Upper lobe of right lung (tissue), 1 donor: ENCODE results near the gene ATF6B. TPM values are rescaled to one million over a fixed set of nuclear protein-coding genes. Genes with fewer than 3 reads are reported as not detected.

Experiments used
- ATAC-seq: fragments of 200-7000 bp; cut with Tn5 transposase; one replicate; pipeline ENCODE4 v1.9.1; 2020; ENCODE audit warnings: mild to moderate bottlenecking, moderate library complexity
- DNase-seq: peaks from one replicate; pipeline ENCODE4 v3.0.0-alpha.2; 2020
- H3K27ac ChIP-seq: fragments of 200-600 bp; one replicate; pipeline ENCODE4 v1.8.0; 2022
- H3K27me3 ChIP-seq: fragments of 200-600 bp; one replicate; pipeline ENCODE4 v1.8.0; 2022; ENCODE audit warnings: mild to moderate bottlenecking
- H3K36me3 ChIP-seq: fragments of 200-600 bp; one replicate; pipeline ENCODE4 v1.8.0; 2022
- H3K4me1 ChIP-seq: fragments of 200-600 bp; one replicate; pipeline ENCODE4 v1.8.0; 2022
- H3K4me3 ChIP-seq: fragments of 200-600 bp; one replicate; pipeline ENCODE4 v1.8.0; 2022; ENCODE audit warnings: mild to moderate bottlenecking
- H3K9me3 ChIP-seq: fragments of 200-600 bp; one replicate; pipeline ENCODE4 v1.8.0; 2022
- intact Hi-C: fragments of 100-400 bp; cut with DNase I; formaldehyde crosslinking; loops from one replicate; pipeline ENCODE4 v1.11.0; 2022
- total RNA-seq: library from RNA; stranded (reverse); fragmentation: NEBNext Ultra II Directional; extraction: Animal tissue kit (Norgen Biotek cat#: 25700); gene quantifications from one replicate; pipeline ENCODE4 v1.2.1, GENCODE V29; 2021
- TF ChIP-seq, protein P1 (sequence below): fragments of 200-600 bp; IDR thresholded peaks from one replicate; pipeline ENCODE4 v1.8.0; 2022; ENCODE audit warnings: antibody characterized with exemption
- donor health status: DM: no; HTN: yes; CAD: no; lungs with severe emphysema.

The ATF6B gene
- total RNA-seq, 1 donor from 2014 or later, result 78.1 TPM

DNA sequence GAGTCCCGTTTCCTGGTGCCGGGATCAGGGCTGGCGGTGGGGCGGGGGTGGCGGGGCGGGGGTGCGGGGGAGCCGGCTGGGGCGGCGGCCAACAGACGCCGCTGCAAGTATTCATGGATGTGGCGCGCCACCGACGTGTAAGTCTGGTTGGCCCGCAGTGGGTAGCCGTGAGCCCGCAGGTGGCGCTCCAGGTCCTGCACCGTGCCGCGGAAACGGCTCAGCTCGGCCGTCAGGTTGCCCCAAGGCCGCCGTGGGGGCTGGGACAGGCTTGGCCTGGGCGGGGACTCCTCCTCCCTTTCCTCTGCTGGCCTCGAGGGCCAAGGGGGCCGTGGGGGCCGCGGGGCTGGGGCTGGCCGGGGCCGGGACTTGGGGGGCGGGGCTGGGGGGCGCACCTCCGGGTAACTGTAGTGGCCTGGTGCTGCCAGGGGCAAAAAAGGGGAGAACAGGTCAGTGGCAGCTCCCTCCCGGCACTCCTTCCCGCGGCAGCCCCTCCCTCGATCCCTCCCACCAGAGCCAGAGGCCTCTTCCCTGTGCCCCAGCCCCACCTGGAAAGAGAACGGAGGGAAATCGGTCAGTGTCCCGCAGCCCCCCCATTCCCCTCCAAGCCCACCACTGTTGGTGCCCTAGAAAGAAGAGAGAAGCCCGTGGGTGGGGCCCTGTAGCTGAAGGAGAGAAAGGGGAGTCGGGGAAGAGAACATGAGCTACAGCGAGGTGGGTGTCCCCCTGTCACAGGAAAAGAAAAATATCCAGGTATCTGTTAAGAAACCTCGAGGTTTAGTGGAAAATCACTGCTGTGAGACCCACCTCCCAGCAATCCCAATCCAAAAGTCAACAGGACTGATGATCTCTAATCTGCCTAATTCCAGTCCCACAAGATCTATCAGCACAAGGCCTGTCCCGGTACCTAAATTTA lies 40.2 kb downstream of the ATF6B start:
- no peak overlapping the region for H3K4me3 ChIP-seq

DNA sequence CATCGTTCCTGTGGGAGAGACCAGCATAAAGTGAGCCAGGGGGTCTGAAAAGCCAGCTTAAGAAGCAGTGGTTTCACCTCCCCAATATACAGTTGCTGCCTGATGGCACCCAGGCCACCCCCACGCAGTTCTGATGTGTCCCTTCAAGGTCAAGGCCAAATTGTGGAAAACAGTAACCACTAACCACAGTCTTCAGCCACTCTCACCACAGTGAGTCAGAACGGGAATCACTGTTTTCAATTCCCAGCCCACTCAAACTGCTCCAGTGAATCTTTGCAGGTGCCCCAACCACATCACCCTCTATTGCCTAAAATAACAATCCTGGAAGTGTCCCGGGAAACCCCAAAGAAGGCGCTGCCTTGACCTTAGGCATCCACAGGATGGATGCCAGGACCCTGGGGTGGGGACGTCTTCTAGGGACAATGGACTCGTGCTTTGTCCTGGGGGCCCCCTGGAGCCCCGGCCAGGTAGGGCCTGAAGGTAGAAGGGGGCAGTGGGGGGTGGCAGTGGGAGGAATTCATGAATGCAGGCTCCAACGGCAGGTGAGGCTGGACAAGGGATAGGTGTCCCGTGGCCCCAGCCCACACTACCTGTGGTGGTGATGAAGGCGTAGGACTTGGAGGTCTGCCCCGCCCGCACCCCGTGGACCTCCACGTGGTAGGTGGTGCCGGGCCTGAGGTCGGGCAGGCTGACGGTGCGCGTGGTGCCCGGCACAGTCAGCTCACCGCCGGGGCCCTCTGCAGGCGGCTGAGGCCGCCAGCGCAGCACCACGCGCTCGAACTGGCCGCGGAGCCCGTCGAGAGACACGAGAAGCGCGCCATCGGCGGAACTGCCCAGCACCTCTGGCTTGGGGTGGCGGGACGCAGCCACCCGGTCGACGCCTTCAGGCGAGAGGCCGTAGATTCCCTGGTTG lies 41.1 kb downstream of the ATF6B start:
- Histone ChIP-seq H3K36me3 (peaks cover 28% of the 10 kb centered on the region), H3K4me1 (peaks cover 30% of the 10 kb centered on the region), H3K27ac (peak overlapping the region; percentile 65), H3K27me3 (no peaks in the 10 kb centered on the region), H3K4me3 (no peak overlapping the region), H3K9me3 (no peaks in the 10 kb centered on the region)
- intact Hi-C loops, result no loop called here
- peak; percentile 16 for ATAC-seq
- TF ChIP-seq, protein P1, sequence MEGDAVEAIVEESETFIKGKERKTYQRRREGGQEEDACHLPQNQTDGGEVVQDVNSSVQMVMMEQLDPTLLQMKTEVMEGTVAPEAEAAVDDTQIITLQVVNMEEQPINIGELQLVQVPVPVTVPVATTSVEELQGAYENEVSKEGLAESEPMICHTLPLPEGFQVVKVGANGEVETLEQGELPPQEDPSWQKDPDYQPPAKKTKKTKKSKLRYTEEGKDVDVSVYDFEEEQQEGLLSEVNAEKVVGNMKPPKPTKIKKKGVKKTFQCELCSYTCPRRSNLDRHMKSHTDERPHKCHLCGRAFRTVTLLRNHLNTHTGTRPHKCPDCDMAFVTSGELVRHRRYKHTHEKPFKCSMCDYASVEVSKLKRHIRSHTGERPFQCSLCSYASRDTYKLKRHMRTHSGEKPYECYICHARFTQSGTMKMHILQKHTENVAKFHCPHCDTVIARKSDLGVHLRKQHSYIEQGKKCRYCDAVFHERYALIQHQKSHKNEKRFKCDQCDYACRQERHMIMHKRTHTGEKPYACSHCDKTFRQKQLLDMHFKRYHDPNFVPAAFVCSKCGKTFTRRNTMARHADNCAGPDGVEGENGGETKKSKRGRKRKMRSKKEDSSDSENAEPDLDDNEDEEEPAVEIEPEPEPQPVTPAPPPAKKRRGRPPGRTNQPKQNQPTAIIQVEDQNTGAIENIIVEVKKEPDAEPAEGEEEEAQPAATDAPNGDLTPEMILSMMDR, result no peak
- DNase-seq, result no peak

More for the DNA sequence above, 40.2 kb downstream of the ATF6B start:
- H3K4me1 ChIP-seq, result peaks cover 34% of the 10 kb centered on the region
- ATAC-seq (peak; percentile 87), DNase-seq (peak; percentile 91)
- peaks cover 27% of the 10 kb centered on the region for H3K36me3 ChIP-seq
- TF ChIP-seq, protein P1, result peak; percentile 56
- no peaks in the 10 kb centered on the region for H3K9me3 ChIP-seq
- peak overlapping the region; percentile 55 for H3K27ac ChIP-seq
- intact Hi-C loops, result no loop called here
- H3K27me3 ChIP-seq, result no peaks in the 10 kb centered on the region

GRCh38 chr6:32085759-32086459 lies 42.1 kb downstream of the ATF6B start:
- ATAC-seq, result no peak
- H3K36me3 ChIP-seq, result peaks cover 23% of the 10 kb centered on the region
- no peak overlapping the region for H3K4me3 ChIP-seq
- peaks cover 24% of the 10 kb centered on the region for H3K4me1 ChIP-seq
- no peaks in the 10 kb centered on the region for H3K27me3 ChIP-seq
- intact Hi-C loops, result no loop called here
- no peaks in the 10 kb centered on the region for H3K9me3 ChIP-seq
- no peak for DNase-seq
- peak overlapping the region; percentile 65 for H3K27ac ChIP-seq
- TF ChIP-seq, protein P1, result no peak

DNA sequence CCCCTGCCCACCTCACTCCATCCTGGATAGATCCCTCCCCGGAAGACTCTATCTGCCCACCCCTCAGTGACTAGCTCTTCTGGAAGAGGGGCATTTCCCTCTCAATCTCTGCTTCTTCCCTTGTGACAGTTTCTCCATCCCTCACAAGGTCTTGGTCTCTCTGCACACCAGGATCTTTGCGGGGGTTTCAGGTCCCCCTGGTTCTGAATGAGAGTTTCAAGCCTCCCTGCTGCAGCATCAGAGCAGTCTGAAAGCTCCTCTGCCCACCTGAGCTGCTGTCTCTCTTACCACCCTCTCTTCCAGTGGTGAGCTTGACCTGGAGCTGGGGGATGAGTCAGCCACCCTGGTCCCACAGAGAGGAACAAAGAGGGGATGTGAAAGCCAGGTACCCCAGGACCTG lies 43.3 kb downstream of the ATF6B start:
- Histone ChIP-seq H3K27ac (no peak overlapping the region), H3K27me3 (no peaks in the 10 kb centered on the region), H3K4me3 (no peak overlapping the region), H3K4me1 (peaks cover 24% of the 10 kb centered on the region), H3K36me3 (peaks cover 22% of the 10 kb centered on the region), H3K9me3 (no peaks in the 10 kb centered on the region)
- DNase-seq (no peak), ATAC-seq (no peak)
- TF ChIP-seq, protein P1, result no peak
- intact Hi-C loops, result no loop called here
